ENCODE measurements around the gene ZNF319.

Gene ZNF319

GRCh38 chr16:57962046-57962445 is 38.4 kb downstream of the ZNF319 start:
- no peaks in the 10 kb centered on the region for H3K9me3 ChIP-seq (ENCODE audit: low read length)

GRCh38 chr16:57961538-57961937 is 38.9 kb downstream of the ZNF319 start:
- peaks cover 26% of the 10 kb centered on the region for H3K27me3 ChIP-seq (ENCODE audit: insufficient read depth, low read length)
- no peaks in the 10 kb centered on the region for H3K9me3 ChIP-seq (ENCODE audit: low read length)
- H2AFZ ChIP-seq (ENCODE audit: low read depth, low read length), result no peak overlapping the region
- no peak overlapping the region for H3K4me3 ChIP-seq (ENCODE audit: low read length)
- no peaks in the 10 kb centered on the region for H3K36me3 ChIP-seq (ENCODE audit: insufficient read depth, low read length)
- no peaks in the 10 kb centered on the region for H3K4me1 ChIP-seq (ENCODE audit: insufficient read depth, low read length)

More at GRCh38 chr16:57962046-57962445, 38.4 kb downstream of the ZNF319 start:
- Histone ChIP-seq H3K36me3 (ENCODE audit: insufficient read depth, low read length) (no peaks in the 10 kb centered on the region), H3K4me3 (ENCODE audit: low read length) (no peak overlapping the region), H3K27me3 (ENCODE audit: insufficient read depth, low read length) (peaks cover 24% of the 10 kb centered on the region), H2AFZ (ENCODE audit: low read depth, low read length) (no peak overlapping the region), H3K4me1 (ENCODE audit: insufficient read depth, low read length) (no peaks in the 10 kb centered on the region)

GRCh38 chr16:57960826-57961472 is 39.5 kb downstream of the ZNF319 start:
- no peak overlapping the region for H3K4me3 ChIP-seq (ENCODE audit: low read length)
- H2AFZ ChIP-seq (ENCODE audit: low read depth, low read length), result no peak overlapping the region
- H3K27me3 ChIP-seq (ENCODE audit: insufficient read depth, low read length), result peaks cover 26% of the 10 kb centered on the region
- no peaks in the 10 kb centered on the region for H3K4me1 ChIP-seq (ENCODE audit: insufficient read depth, low read length)
- no peaks in the 10 kb centered on the region for H3K9me3 ChIP-seq (ENCODE audit: low read length)
- H3K36me3 ChIP-seq (ENCODE audit: insufficient read depth, low read length), result no peaks in the 10 kb centered on the region

- Histone ChIP-seq H3K27me3 (ENCODE audit: insufficient read depth, low read length) (peaks cover 26% of the 10 kb centered on the region), H3K36me3 (ENCODE audit: insufficient read depth, low read length) (no peaks in the 10 kb centered on the region), H3K4me3 (ENCODE audit: low read length) (no peak overlapping the region), H2AFZ (ENCODE audit: low read depth, low read length) (no peak overlapping the region), H3K4me1 (ENCODE audit: insufficient read depth, low read length) (no peaks in the 10 kb centered on the region), H3K9me3 (ENCODE audit: low read length) (no peaks in the 10 kb centered on the region)
Observed at GRCh38 chr16:57960310-57960709, 40.2 kb downstream of the ZNF319 start.

- H2AFZ ChIP-seq (ENCODE audit: low read depth, low read length), result no peak overlapping the region
- H3K4me1 ChIP-seq (ENCODE audit: insufficient read depth, low read length), result no peaks in the 10 kb centered on the region
- peaks cover 26% of the 10 kb centered on the region for H3K27me3 ChIP-seq (ENCODE audit: insufficient read depth, low read length)
- no peaks in the 10 kb centered on the region for H3K9me3 ChIP-seq (ENCODE audit: low read length)
- no peak overlapping the region for H3K4me3 ChIP-seq (ENCODE audit: low read length)
- no peaks in the 10 kb centered on the region for H3K36me3 ChIP-seq (ENCODE audit: insufficient read depth, low read length)
Observed at GRCh38 chr16:57959804-57960203, 40.7 kb downstream of the ZNF319 start.

GRCh38 chr16:57959121-57959520 is 41.4 kb downstream of the ZNF319 start:
- Histone ChIP-seq H3K4me1 (ENCODE audit: insufficient read depth, low read length) (no peaks in the 10 kb centered on the region), H3K4me3 (ENCODE audit: low read length) (no peak overlapping the region), H3K27me3 (ENCODE audit: insufficient read depth, low read length) (peaks cover 26% of the 10 kb centered on the region), H3K36me3 (ENCODE audit: insufficient read depth, low read length) (no peaks in the 10 kb centered on the region), H2AFZ (ENCODE audit: low read depth, low read length) (no peak overlapping the region), H3K9me3 (ENCODE audit: low read length) (no peaks in the 10 kb centered on the region)

GRCh38 chr16:57958544-57958943 is 41.9 kb downstream of the ZNF319 start:
- Histone ChIP-seq H3K4me3 (ENCODE audit: low read length) (no peak overlapping the region), H3K27me3 (ENCODE audit: insufficient read depth, low read length) (peaks cover 26% of the 10 kb centered on the region), H3K36me3 (ENCODE audit: insufficient read depth, low read length) (no peaks in the 10 kb centered on the region), H3K4me1 (ENCODE audit: insufficient read depth, low read length) (no peaks in the 10 kb centered on the region), H3K9me3 (ENCODE audit: low read length) (no peaks in the 10 kb centered on the region), H2AFZ (ENCODE audit: low read depth, low read length) (no peak overlapping the region)

GRCh38 chr16:57957673-57958392 is 42.6 kb downstream of the ZNF319 start:
- Histone ChIP-seq H3K36me3 (ENCODE audit: insufficient read depth, low read length) (no peaks in the 10 kb centered on the region), H3K4me3 (ENCODE audit: low read length) (no peak overlapping the region), H3K27me3 (ENCODE audit: insufficient read depth, low read length) (peaks cover 24% of the 10 kb centered on the region), H2AFZ (ENCODE audit: low read depth, low read length) (no peak overlapping the region), H3K9me3 (ENCODE audit: low read length) (no peaks in the 10 kb centered on the region), H3K4me1 (ENCODE audit: insufficient read depth, low read length) (no peaks in the 10 kb centered on the region)

GRCh38 chr16:57956924-57957672 is 43.4 kb downstream of the ZNF319 start:
- Histone ChIP-seq H3K36me3 (ENCODE audit: insufficient read depth, low read length) (no peaks in the 10 kb centered on the region), H2AFZ (ENCODE audit: low read depth, low read length) (no peak overlapping the region), H3K9me3 (ENCODE audit: low read length) (no peaks in the 10 kb centered on the region), H3K27me3 (ENCODE audit: insufficient read depth, low read length) (peaks cover 19% of the 10 kb centered on the region), H3K4me3 (ENCODE audit: low read length) (no peak overlapping the region), H3K4me1 (ENCODE audit: insufficient read depth, low read length) (no peaks in the 10 kb centered on the region)

- H3K36me3 ChIP-seq (ENCODE audit: insufficient read depth, low read length), result no peaks in the 10 kb centered on the region
- H3K4me1 ChIP-seq (ENCODE audit: insufficient read depth, low read length), result no peaks in the 10 kb centered on the region
- H3K4me3 ChIP-seq (ENCODE audit: low read length), result no peak overlapping the region
- no peak overlapping the region for H2AFZ ChIP-seq (ENCODE audit: low read depth, low read length)
- H3K27me3 ChIP-seq (ENCODE audit: insufficient read depth, low read length), result peaks cover 15% of the 10 kb centered on the region
- H3K9me3 ChIP-seq (ENCODE audit: low read length), result no peaks in the 10 kb centered on the region
Observed at GRCh38 chr16:57956270-57956808, 44.1 kb downstream of the ZNF319 start.

- Histone ChIP-seq H2AFZ (ENCODE audit: low read depth, low read length) (no peak overlapping the region), H3K4me1 (ENCODE audit: insufficient read depth, low read length) (no peaks in the 10 kb centered on the region), H3K4me3 (ENCODE audit: low read length) (no peak overlapping the region), H3K9me3 (ENCODE audit: low read length) (no peaks in the 10 kb centered on the region), H3K27me3 (ENCODE audit: insufficient read depth, low read length) (peaks cover 15% of the 10 kb centered on the region), H3K36me3 (ENCODE audit: insufficient read depth, low read length) (no peaks in the 10 kb centered on the region)
Observed at GRCh38 chr16:57955572-57956188, 44.8 kb downstream of the ZNF319 start.

- no peak overlapping the region for H2AFZ ChIP-seq (ENCODE audit: low read depth, low read length)
- H3K4me1 ChIP-seq (ENCODE audit: insufficient read depth, low read length), result no peaks in the 10 kb centered on the region
- no peaks in the 10 kb centered on the region for H3K9me3 ChIP-seq (ENCODE audit: low read length)
- peaks cover 5% of the 10 kb centered on the region for H3K27me3 ChIP-seq (ENCODE audit: insufficient read depth, low read length)
- no peaks in the 10 kb centered on the region for H3K36me3 ChIP-seq (ENCODE audit: insufficient read depth, low read length)
- H3K4me3 ChIP-seq (ENCODE audit: low read length), result no peak overlapping the region
Observed at GRCh38 chr16:57953857-57954256, 46.6 kb downstream of the ZNF319 start.

- Histone ChIP-seq H3K4me3 (ENCODE audit: low read length) (no peak overlapping the region), H3K27me3 (ENCODE audit: insufficient read depth, low read length) (peaks cover 3% of the 10 kb centered on the region), H3K9me3 (ENCODE audit: low read length) (no peaks in the 10 kb centered on the region), H2AFZ (ENCODE audit: low read depth, low read length) (no peak overlapping the region), H3K4me1 (ENCODE audit: insufficient read depth, low read length) (no peaks in the 10 kb centered on the region), H3K36me3 (ENCODE audit: insufficient read depth, low read length) (no peaks in the 10 kb centered on the region)
Observed at GRCh38 chr16:57952909-57953308, 47.6 kb downstream of the ZNF319 start.

Data from neuron (in vitro differentiated cells).